WI38 (cell line): ENCODE measurements around the gene SUN2.

Experiments used
- H3K4me3 ChIP-seq: 2 replicates; pipeline ENCODE4 v1.5.1; 2011; ENCODE audit warnings: low read depth, mild to moderate bottlenecking, control low read depth, low read length
- CTCF ChIP-seq: IDR thresholded peaks from 2 replicates; pipeline ENCODE4 v1.5.1; 2012; ENCODE audit warnings: low read depth, mild to moderate bottlenecking, control low read depth, low read length

SUN2 gene

GRCh38 chr22:38733724-38734381 lies 21.9 kb downstream of the SUN2 start:
- no peak overlapping the region for H3K4me3 ChIP-seq
- TF ChIP-seq CTCF = no peak

GRCh38 chr22:38733329-38733723 lies 22.5 kb downstream of the SUN2 start:
- TF ChIP-seq CTCF = peak; percentile 74
- no peak overlapping the region for H3K4me3 ChIP-seq

GRCh38 chr22:38732251-38732815 lies 23.5 kb downstream of the SUN2 start:
- no peak for TF ChIP-seq CTCF

GRCh38 chr22:38731703-38732161 lies 24.1 kb downstream of the SUN2 start:
- H3K4me3 ChIP-seq = no peak overlapping the region
- TF ChIP-seq CTCF = no peak

More at GRCh38 chr22:38732251-38732815, 23.5 kb downstream of the SUN2 start:
- H3K4me3 ChIP-seq = no peak overlapping the region

- H3K4me3 ChIP-seq = no peak overlapping the region
- no peak for TF ChIP-seq CTCF
These were observed 25.4 kb downstream of the SUN2 start for GRCh38 chr22:38730411-38730871.

GRCh38 chr22:38729946-38730345 lies 25.9 kb downstream of the SUN2 start:
- no peak for TF ChIP-seq CTCF
- no peak overlapping the region for H3K4me3 ChIP-seq
